Stimulated activated CD8-positive, alpha-beta memory T cell treated with anti-CD3 and anti-CD28 coated beads, Interleukin-4, amount 100 ng/mL, for 48 hours (primary cell): Measurements from ENCODE around the gene PIP4K2A.

Experiments
- DNase-seq: peaks from one replicate; pipeline ENCODE4 v3.0.0-alpha.2; 2020

The PIP4K2A gene

DNA sequence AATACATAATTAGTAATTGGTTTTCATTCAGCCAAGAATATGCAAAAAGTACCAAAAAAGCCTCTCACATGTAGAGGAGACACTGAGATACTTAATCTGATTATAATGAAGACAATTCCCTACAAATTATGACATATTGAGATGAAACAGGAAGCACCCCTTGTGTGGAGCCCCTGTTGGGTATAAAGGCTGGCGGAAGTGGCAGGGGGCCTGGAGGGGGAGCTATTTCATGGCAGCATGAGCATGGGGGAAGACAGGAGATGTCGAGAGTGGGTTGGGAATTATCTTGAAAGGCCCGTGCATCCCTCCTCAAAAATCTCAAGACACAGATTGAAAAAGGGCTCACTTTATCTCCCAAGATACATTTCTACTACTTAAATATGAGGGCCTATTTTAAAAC, 96.9 kb downstream of the PIP4K2A start:
- DNase-seq: no peak

DNA sequence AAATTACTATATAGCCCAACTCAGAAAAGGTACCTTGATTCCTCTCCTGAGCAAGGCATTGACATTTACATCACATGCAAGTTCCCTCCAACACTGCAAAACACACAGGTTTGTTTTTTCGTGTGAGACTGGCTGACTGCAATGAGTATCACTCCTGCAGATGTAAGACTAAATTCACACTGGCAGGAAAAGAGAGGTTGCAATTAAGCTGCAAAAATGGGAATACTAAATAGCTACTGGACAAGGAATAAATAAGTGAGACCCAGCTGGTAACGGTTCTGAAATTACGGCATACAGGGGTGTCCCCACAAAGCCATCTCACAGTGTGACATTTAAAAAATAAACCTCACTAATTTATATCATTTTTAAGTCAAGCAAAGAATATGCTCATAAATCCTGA, 97.3 kb downstream of the PIP4K2A start:
- no peak for DNase-seq

DNA sequence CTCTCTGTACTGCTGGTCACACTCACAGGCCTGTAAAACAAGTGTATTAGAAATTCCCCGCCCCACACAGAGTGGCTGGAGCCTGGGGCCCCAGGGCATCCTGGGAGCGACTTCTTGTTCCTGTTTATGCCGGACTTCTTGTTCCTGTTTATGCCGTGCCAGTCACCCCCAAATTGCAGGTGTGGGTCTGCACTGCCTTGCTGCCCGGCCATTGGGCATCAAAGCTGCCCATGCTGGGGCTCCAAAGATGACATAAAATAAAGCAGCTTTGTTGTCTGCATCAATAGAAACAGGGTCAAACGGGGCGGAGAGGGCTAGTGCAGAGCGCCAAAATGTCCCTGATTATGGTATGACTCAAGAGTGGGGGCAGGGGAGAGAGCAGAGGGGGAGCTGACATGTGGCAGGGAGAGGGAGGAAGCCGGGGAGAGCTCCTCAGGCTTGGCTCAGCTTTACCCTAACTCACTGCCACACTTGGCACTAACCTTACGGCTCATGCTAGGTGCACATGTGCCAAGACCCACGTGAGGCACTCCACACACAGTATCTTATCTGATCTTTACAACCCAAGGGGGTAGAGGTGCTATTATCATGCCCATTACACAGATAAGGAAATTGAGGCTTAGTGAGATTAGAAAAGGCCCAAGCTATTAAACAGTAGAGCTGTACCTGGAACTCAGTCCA, 98.4 kb downstream of the PIP4K2A start:
- no peak for DNase-seq

DNA sequence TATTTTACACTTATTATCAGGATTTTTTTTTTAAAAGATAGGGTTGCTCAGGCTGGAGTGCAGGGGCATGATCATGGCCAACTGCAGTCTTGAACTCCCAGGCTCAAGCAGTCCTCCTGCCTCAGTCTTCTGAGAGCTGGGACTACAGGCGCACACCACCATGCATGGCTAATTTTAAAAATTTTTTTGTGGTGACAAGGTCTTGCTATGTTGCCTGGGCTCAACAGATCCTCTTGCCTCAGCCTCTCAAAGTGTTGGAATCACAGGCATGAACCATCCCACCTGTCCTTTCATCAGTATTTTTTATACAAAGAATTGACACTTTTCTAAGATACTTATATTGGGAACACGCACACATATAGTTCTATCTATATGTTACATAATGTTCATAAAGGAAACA, 99.3 kb downstream of the PIP4K2A start:
- no peak for DNase-seq

DNA sequence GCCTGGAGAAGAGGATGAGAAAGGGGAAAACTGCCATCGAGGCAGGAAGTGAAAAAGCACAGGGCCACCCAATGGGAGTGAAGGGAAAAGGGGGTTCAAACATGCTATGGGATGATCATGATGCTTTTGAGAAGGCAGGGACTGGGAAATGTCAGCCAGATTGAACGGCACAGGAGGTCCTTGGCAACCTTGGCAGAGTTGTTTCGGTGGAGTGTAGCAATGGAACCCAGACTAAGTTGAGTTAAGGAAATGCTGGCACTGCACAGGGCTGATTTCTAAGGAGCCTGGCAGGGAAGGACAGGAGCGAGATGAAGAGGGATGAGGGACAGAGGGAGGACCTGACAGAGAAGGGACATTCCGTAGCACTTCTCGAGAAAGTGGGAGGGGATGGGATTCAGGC, 101.4 kb downstream of the PIP4K2A start:
- DNase-seq: no peak

DNA sequence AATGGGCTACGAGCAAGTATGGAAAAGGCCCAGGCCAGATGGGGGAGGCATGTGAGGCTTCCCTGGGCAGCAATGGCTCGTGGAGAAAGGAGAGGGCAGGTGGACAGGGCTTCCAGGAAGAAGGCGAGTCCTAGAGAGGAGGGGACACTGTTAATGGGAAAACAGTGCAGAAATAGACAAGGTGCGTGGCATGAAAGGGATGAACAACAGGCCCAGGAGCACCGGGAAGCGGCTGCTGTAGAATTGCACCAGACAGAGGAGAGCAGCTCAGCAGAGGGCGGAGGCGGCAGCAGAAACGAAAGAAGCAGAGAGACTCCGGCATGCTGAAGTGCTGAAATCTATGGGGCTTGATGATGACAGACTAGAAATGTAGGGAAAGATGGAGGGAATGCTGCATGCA, 102.1 kb downstream of the PIP4K2A start:
- no peak for DNase-seq

DNA sequence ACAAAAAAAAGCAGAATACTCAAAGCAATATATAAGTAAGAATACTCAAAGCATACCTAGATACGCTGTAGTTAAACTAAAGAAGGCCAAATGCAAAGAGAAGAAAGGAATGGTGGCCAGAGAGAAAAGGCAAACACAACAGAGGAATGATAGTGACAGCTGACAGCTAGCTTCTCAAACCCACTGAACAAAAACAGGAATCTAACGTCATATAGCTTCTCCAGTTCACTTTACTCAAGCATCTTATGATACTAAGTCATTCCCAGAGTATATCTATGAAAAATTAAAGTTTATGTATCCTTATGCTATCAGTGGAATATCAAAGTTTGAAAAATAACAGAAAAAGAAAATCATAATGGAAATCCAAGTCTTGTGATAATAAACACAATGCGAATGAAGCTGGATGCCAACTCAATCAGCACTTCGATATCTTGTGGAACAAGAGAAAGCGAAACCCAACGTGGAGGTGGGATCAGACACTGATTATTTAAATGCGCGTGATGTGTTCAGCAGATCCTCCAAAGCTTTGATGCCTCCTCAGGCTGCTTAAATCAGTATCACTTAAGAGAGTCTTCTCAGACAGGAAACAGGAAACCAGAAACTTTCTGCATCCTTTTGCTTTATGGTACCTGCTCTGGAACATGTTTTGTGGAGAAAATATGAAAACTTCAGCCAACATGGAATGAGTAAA, 102.8 kb downstream of the PIP4K2A start:
- DNase-seq: peak; percentile 59

DNA sequence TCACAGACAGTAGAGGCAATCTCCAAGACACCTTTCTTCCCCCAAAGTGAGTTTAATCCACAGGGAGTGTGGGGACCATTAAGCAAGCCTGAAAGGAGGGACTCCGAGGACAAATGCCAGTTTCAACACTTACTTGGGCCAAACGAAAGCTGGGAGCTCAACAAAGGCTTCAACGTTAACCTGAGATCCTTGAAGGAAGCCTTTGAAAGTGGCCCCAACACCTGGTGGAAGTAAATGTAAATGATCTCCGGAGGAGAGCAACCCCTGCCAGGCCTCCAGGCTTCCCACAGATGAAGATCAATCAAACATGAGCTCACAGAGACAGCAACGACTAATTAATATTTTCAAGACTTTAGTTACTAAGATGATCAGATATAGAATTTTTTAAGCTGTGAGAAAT, 103.8 kb downstream of the PIP4K2A start:
- no peak for DNase-seq

DNA sequence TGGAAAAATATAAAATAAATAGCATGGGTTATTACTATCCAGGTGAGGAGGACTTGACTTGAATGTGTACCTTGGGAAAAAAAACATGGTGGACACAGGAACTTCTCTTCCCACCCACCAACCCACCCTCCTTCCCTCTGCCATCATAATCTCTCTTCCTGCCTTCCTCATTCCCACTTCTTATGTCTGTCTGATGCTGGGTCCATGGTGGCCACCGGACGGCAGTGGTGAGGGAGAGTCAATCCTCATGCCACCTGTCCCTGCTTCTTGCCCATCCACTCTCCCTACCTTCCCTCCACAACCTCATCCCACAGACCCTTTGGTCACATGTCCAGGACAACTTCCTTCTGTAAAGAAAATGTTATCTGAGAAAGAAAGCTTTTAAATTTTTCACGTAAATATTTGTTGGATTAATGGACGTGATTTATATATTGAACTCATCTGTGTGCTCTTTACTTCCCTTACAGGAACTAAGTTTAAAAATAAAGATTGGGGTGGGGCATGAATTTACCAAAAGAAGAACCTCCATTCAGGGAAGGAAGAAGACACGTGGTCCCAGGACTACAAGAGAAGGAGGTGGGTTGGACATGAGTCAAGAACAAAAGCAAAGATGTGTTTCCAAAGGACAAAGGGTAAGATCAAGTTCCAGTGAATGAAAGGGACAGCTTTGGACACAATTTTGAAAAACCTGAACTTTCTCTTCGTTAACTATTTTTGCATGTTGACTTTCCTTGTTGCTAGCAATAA, 104.5 kb downstream of the PIP4K2A start:
- DNase-seq: no peak

DNA sequence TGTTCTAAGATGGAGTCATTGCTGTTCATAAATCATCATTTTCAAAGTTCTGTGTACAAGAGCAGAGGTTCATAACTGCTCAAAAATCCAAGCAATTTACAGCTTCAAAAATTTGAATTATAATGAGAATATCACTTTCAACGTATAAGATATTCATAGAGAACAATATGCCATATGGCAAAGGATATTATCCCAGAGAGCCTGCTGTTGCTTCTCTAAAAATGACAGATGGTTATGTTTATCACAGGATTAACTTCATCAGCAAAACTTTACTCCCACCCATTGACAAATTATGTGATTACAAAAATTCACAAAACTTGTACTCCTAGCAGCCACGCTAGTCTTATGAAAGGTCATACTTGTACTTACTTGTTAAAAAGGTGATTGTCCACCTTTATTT, 105.1 kb downstream of the PIP4K2A start:
- no peak for DNase-seq

DNA sequence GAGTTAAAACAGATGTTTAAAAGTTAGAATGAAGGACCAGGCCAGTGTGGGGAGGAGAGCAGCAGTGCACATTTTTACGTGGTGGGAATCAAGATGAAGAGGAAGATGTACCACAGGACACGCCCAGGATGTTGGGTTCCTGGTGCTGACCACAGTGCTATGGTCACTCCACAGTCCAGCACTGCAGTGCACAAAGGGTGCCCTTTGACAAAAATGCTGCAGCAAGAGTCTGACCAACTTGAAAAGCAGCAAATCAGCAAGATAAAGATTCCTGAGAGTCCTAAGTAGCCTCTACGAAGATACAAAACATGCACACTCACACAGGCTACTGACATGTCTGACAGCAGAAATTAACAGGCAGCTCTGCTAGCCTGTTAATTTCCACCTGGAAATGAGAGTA, 107.1 kb downstream of the PIP4K2A start:
- DNase-seq: no peak

DNA sequence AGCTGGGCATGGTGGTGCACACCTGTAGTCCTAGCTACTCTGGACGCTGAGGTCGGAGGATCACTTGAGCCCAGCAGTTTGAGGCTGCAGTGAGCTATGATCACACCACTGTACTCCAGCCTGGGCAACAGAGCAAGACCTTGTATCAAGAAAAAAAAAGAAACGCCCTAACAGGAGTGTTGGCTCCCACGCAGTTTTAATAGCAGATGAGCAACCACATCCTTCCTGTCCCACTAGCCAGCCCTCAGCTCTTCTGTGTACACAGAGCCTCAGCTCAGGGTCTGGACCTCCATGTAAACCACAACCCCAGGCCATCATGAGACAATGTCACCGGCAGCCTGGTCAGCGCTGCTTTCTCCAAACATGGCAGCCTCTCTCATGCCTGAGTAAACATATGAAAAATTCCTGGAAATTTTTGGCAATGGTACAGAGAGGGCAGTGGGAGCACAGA, 108.2 kb downstream of the PIP4K2A start:
- DNase-seq: no peak

DNA sequence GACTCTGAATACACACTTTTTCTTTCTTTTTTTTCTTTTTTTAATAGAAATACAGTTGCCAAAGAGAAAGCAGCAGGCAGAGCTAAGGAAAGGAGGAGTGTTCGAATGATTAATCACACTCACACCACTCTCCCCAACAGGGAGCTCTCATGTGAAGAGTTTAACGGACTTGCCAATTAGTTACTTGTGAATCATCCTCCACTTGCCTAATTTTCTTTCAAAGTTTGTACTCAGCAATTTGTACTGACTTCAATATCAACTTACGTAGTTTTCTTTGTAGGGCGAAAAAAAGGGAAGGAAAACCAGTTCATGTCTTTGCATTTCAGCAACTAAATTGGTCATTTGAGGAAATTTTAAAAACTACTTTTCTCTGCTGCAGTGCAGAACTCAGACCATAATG, 109.2 kb downstream of the PIP4K2A start:
- DNase-seq: no peak

DNA sequence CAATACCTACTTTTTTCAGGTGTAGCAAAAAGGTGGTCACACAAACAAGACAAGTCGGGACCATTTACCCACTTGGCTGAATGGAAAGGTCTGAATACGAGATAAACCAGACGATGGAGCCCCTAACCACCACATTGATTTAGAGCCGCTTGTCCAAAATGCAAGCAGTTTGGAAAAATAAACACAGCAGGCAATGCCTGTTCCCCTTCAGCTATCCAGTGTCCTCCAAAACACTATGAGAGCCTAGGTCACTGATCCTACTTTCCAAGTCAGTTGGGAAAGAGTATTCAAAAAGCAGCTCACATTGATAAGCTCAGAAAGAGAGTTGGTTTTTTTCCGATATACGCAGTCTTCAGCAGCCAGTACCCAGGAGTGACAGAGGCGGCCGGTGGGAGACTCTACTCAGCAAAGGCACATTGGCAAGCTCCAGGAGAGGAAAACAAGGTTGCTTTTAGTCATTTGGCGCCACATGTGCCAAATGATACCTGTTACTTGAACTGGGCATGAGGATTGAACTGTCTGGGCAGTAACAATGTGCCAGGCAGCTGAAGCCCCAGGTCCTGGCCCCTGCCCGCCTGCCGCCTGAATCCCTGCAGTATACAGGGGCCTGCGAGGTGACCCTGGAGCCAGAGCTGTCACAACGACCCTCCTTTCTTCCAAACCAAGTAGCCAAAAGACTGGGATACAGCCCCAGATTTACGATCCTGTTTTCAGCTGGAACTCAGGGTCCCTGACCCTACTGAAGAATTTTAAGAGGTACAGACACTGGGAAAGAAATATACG, 109.8 kb downstream of the PIP4K2A start:
- DNase-seq: no peak

DNA sequence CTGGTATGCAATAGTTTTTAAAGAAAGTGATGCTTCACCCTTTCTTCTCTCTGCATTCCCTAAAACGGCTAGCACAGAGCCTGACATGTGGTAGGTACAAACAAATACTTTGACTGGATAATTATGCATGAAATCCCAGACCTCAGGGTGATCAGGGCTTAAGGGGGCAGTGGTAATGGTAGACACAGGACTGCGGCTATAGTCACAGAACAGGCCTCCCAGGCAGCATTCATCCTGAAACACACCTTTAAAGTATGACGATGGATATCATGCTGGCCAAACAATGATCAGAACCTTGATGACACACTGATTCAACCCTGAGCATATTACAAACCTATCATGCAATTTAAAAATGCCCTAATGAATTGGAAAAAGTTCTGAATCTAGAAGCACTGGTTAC, 110.8 kb downstream of the PIP4K2A start:
- no peak for DNase-seq

DNA sequence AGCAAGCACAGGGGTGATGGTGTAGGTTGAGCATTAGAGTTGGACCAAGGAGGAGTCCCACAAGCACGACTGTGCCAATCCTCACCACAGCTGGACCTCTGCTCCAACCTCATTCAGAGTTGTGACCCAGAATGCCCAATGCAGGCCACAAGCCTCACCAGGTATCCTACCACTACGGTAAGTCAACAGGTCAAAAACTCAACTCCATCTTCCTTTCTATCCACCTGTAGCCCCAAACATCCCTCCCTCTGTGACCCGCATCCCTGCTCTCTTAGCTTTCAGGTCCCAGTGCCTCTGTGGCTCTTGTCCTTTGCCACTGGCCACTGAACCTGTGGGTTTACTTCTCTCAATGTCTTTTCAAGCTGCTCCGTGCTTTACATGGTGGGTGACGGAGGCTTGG, 112.8 kb downstream of the PIP4K2A start:
- no peak for DNase-seq

DNA sequence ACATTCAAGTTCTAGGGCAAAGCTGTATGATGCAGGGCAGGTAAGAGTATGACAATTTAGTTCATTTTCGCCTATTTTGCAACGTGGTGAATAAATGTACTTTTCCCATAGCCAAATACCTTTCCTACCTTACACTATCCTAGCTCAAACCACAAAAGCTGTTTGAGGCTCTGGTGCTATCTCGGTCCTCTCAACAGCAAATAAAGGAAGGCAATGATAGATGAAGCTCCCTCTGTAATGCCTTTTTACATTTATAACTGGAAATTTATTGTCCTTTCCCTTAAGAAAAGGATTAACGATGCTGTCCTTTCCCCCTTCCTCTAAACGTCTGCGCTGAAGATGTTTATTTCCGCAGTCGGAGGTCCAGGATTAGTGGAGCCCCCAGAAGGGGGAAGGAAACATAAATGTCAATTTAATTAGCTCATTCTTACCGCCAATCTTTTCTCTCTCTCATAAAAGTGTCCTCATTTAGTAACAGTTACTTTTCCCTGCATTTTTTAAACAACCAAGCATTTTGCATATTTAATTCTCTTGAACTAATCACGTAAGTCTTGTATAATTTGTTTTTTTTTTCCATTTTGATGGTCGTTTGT, 114.6 kb downstream of the PIP4K2A start:
- DNase-seq: no peak

DNA sequence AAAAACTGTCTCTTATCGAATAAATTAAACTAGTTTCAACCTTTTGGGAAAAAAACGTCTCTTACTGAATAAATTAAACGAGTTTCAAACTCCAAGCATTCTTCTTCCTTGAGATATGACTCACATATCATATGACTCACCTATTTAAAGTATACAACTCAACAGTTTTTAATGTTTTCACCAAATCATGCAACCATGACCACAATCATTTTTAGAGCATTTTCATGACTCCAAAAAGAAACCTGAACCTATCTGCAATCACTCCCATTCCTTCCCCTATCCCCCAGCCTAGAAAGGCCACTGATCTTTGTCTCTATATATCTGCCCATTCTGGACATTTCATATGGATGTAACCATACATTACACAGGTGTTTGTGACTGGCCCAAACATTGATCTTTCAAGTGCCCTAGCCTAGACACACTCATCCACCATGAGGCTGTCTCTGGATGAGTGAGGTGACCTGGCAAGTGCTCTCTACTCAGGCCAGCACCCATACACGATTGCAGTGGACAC, 115.3 kb downstream of the PIP4K2A start:
- DNase-seq: no peak

DNA sequence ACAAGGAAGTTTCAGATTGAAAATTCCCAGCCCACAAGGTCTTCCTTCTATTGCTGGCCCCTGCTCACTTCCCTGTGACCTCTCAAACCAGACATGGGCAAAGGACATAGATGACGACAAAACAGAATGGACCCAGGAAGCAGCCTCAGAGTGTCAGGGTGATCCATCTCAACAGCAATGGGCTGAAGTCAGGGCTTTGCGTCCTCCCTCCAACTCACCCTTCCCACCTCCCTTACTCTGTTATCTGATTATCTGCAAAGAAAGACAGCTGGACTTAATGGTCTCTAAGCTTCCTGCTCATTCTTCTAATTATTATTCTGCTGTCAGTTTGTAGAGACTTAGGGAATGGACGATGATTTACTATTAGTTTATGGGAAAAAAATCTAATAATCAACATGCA, 115.9 kb downstream of the PIP4K2A start:
- DNase-seq: no peak

DNA sequence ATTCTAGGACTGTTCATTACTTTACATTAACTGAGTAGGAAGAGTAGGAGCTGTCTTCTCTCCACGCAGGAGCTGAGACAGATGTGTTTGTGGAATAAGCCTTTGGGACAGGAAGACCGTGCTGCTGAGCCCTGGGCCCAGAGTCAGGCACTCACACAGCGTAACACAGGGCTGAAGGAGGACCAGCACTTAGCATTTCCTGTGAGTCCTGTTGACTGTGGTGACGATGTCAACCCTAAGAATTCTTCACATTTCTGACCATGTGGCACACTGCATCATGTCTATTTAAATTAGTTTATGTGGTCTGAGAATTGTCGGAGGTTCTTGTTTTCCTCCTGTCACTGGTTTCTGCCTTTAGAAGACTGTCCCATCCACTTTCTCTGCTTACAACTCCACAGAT, 117.2 kb downstream of the PIP4K2A start:
- DNase-seq: no peak

DNA sequence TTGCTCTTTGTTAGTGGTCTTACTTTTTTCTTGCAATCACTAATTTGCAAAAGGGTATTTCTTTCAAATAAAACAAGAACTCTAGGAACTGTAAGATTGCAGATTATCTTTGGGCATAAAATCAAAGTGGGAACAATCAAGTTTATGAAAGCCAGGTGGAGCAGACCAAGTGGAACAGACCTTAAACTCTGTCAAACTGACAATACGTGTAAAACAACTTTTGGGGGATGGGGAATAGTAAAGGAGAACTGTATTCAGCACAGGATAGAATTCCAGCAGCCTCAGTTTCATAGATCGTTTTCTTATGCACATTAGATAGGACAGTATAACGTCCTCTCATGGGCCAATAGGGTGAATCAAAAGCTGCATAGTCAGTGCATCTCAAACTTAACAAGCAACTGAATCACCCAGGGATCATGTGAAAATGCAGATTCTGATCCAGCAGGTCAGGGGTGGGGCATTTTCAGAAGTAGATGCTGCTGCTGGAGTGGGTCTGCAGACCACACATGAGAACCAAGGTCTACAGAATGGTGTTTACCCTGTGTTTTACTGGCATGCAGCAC, 120.7 kb downstream of the PIP4K2A start:
- no peak for DNase-seq

DNA sequence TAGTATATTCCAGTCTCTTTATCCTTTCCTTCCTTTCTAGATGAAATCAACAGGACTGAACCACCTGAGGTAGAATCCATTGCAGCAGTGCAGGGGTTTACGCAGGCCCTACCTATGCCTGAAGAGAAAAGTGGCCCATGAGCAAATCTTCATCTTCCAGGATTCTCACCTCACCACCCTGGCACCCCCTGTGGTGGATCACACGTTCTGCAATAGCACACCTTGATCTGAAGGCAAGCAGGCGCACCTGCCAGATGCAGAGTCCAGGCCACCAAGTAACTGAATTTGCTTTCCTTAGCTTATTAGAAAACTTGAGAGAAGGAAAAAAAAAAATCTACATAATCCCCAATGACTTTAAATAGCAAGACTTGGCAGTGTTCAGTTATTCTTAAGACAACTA, 121.4 kb downstream of the PIP4K2A start:
- no peak for DNase-seq
